Astrocyte (in vitro differentiated cells and primary cell): Measurements from ENCODE around the gene ZNF488.

Experiments
- EZH2 ChIP-seq: IDR thresholded peaks from 2 replicates; pipeline ENCODE4 v1.6.1; 2012; ENCODE audit warnings: mild to moderate bottlenecking, low read length, inconsistent platforms; ENCODE audit not compliant: insufficient read depth
- TF ChIP-seq, protein P1 (sequence below): IDR thresholded peaks from 2 replicates; pipeline ENCODE4 v1.5.1; 2011; ENCODE audit warnings: low read depth, mild to moderate bottlenecking, inconsistent platforms, low read length, moderate library complexity; ENCODE audit not compliant: insufficient read depth

- TF ChIP-seq, protein P1, sequence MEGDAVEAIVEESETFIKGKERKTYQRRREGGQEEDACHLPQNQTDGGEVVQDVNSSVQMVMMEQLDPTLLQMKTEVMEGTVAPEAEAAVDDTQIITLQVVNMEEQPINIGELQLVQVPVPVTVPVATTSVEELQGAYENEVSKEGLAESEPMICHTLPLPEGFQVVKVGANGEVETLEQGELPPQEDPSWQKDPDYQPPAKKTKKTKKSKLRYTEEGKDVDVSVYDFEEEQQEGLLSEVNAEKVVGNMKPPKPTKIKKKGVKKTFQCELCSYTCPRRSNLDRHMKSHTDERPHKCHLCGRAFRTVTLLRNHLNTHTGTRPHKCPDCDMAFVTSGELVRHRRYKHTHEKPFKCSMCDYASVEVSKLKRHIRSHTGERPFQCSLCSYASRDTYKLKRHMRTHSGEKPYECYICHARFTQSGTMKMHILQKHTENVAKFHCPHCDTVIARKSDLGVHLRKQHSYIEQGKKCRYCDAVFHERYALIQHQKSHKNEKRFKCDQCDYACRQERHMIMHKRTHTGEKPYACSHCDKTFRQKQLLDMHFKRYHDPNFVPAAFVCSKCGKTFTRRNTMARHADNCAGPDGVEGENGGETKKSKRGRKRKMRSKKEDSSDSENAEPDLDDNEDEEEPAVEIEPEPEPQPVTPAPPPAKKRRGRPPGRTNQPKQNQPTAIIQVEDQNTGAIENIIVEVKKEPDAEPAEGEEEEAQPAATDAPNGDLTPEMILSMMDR = no peak
- TF ChIP-seq EZH2 = no peak
Observed at GRCh38 chr10:47336387-47337134, 47.5 kb downstream of the ZNF488 start.
